Measurements from ENCODE around the gene NFX1.

- TF ChIP-seq EZH2 (IDR thresholded peaks at IDR 0.05; ENCODE audit: low read length, missing control alignments) (no peak), CTCF (conservative IDR thresholded peaks at IDR 0.05 in 1 of 2, IDR thresholded peaks at IDR 0.05 in 1 of 2; ENCODE audit: low read depth in 1 of 2, low read length in 2 of 2) (no peak)
Observed at GRCh38 chr9:33381231-33381791, 91.0 kb downstream of the NFX1 start.

Measured in fibroblast of lung (primary cell).